GM23248 (cell line): Measurements from ENCODE around the gene WNK2.
"Not testable (repeated sequence)": the region's sequence is repeated elsewhere in the genome, so short reads cannot be mapped to it uniquely, and the experiment has no call there.

Experiments
- EZH2 ChIP-seq: fragments of 200-600 bp; sonication (generic); IDR thresholded peaks from 2 replicates; pipeline ENCODE4 v1.6.1; 2018; ENCODE audit warnings: antibody characterized with exemption, mild to moderate bottlenecking; ENCODE audit not compliant: insufficient read depth, poor library complexity, severe bottlenecking
- EZH2phosphoT487 ChIP-seq: fragments of 200-600 bp; sonication (generic); IDR thresholded peaks from 2 replicates; pipeline ENCODE4 v1.6.1; 2018; ENCODE audit warnings: antibody characterized with exemption, moderate library complexity, mild to moderate bottlenecking, low read depth; ENCODE audit not compliant: insufficient read depth

DNA sequence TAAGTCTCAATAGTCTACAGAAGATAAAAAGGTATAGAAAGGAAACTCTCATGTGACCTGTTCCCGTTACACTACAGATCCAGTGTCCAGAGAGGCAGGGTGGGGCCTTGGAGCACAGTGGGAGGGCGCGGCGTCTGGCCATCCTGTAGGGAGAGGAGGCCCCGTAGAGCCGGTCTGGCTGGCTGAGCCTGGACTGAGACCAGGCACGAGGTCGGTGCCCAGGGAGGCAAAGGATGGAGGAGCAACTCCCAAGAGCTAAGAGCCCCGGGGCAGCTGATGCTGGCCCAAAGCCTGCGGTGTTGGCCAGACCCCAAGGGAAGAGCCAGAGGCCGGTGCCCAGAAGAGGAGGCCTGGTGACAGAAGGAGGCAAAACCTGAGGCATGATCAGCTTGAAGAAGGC lies 158.5 kb downstream of the WNK2 start:
- not testable (repeated sequence) for TF ChIP-seq EZH2, EZH2phosphoT487
